ENCODE results near the gene VPS13D. TPM values are rescaled to one million over a fixed set of nuclear protein-coding genes. Genes with fewer than 3 reads are reported as not detected.

Gene VPS13D
- total RNA-seq, 4 donors from 2014 or later, result 60.9 to 91.6 (median 71.6) TPM

DNA sequence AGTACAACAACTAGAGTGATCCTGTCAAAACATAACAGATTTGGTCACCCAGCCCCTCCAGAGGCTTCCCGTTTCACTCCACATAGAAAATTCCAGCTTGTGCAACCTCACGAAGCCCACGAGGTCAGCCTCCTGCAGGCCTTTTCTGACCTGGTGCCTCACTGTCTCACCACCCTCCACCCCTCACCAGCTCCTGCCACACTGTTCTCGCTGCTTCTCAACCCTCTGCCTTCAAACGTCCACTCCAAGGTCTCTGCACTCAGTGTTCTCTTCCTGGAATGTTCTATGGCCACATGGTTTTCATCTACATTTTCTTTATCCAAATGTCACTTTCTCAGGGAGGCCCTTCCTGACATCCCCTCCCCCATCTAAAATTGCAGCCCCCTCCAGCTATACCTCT, 209.2 kb downstream of the VPS13D start:
- peak in 1 of 2 donors; percentile 6 for ATAC-seq
- Histone ChIP-seq H3K4me1 (peaks cover 24 to 51% of the 10 kb centered on the region in 2 donors), H3K27ac (peak overlapping the region in 3 of 4 donors; percentile 69 to 86 (median 79)), H3K27me3 (no peaks in the 10 kb centered on the region), H3K36me3 (no peaks in the 10 kb centered on the region), H3K9me3 (no peaks in the 10 kb centered on the region), H3K4me3 (no peak overlapping the region)
- DNase-seq, result no peak
- in situ Hi-C loops (cut with MboI; ENCODE audit: low sequenced_read_pairs in 4 of 4) (no loop called here), intact Hi-C loops (cut with DNase I; ENCODE audit: low total_unique reads) (no loop called here)
- TF ChIP-seq POLR2A (IDR thresholded peaks at IDR 0.05), result no peak
- TF ChIP-seq, protein P1, sequence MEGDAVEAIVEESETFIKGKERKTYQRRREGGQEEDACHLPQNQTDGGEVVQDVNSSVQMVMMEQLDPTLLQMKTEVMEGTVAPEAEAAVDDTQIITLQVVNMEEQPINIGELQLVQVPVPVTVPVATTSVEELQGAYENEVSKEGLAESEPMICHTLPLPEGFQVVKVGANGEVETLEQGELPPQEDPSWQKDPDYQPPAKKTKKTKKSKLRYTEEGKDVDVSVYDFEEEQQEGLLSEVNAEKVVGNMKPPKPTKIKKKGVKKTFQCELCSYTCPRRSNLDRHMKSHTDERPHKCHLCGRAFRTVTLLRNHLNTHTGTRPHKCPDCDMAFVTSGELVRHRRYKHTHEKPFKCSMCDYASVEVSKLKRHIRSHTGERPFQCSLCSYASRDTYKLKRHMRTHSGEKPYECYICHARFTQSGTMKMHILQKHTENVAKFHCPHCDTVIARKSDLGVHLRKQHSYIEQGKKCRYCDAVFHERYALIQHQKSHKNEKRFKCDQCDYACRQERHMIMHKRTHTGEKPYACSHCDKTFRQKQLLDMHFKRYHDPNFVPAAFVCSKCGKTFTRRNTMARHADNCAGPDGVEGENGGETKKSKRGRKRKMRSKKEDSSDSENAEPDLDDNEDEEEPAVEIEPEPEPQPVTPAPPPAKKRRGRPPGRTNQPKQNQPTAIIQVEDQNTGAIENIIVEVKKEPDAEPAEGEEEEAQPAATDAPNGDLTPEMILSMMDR (IDR thresholded peaks at IDR 0.05 in 4 of 5, conservative IDR thresholded peaks at IDR 0.05 in 1 of 5), result no peak

- Histone ChIP-seq H3K9me3 (no peaks in the 10 kb centered on the region), H3K4me3 (no peak overlapping the region), H3K4me1 (peaks cover 18 to 37% of the 10 kb centered on the region in 2 donors), H3K27ac (no peak overlapping the region), H3K36me3 (no peaks in the 10 kb centered on the region), H3K27me3 (no peaks in the 10 kb centered on the region)
- DNase-seq, result no peak
- TF ChIP-seq POLR2A (IDR thresholded peaks at IDR 0.05), result no peak
- TF ChIP-seq, protein P1 (IDR thresholded peaks at IDR 0.05 in 4 of 5, conservative IDR thresholded peaks at IDR 0.05 in 1 of 5), result no peak
- intact Hi-C loops (cut with DNase I; ENCODE audit: low total_unique reads), result no loop called here
- in situ Hi-C loops (cut with MboI; ENCODE audit: low sequenced_read_pairs in 4 of 4), result no loop called here
- ATAC-seq, result no peak
Observed at GRCh38 chr1:12441414-12442105, 211.7 kb downstream of the VPS13D start.

GRCh38 chr1:12442217-12442616, 212.4 kb downstream of the VPS13D start:
- DNase-seq (no peak), ATAC-seq (no peak)
- Histone ChIP-seq H3K27ac (no peak overlapping the region), H3K4me3 (no peak overlapping the region), H3K9me3 (no peaks in the 10 kb centered on the region), H3K27me3 (no peaks in the 10 kb centered on the region), H3K36me3 (no peaks in the 10 kb centered on the region), H3K4me1 (peaks cover 24 to 37% of the 10 kb centered on the region in 2 donors)
- intact Hi-C loops (cut with DNase I; ENCODE audit: low total_unique reads), result no loop called here
- no peak for TF ChIP-seq POLR2A (IDR thresholded peaks at IDR 0.05)
- TF ChIP-seq, protein P1 (IDR thresholded peaks at IDR 0.05 in 4 of 5, conservative IDR thresholded peaks at IDR 0.05 in 1 of 5), result no peak
- in situ Hi-C loops (cut with MboI; ENCODE audit: low sequenced_read_pairs in 4 of 4), result no loop called here

DNA sequence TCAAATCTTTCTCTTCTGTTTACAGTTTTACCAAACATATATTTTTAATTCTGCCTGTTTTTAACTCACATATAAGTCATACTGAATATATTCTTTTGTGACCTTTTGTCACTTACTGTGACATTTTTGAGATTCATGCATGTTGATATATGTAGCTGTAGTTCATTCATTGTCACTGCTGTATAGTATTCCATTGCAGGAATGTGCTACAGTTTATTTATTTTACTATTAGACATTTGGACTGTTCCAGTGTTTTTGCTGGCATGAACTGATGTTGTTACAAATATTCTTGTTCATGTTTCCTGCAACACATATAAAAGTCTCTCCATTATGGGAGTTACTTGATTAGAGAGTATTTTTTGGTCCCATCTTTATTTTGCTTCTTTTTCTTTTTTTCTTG, 213.3 kb downstream of the VPS13D start:
- intact Hi-C loops (cut with DNase I; ENCODE audit: low total_unique reads) (no loop called here), in situ Hi-C loops (cut with MboI; ENCODE audit: low sequenced_read_pairs in 4 of 4) (no loop called here)
- Histone ChIP-seq H3K4me3 (no peak overlapping the region), H3K9me3 (no peaks in the 10 kb centered on the region), H3K4me1 (peaks cover 34 to 40% of the 10 kb centered on the region in 2 donors), H3K27ac (no peak overlapping the region), H3K27me3 (no peaks in the 10 kb centered on the region), H3K36me3 (no peaks in the 10 kb centered on the region)
- ATAC-seq (no peak), DNase-seq (no peak)
- TF ChIP-seq, protein P1 (IDR thresholded peaks at IDR 0.05 in 4 of 5, conservative IDR thresholded peaks at IDR 0.05 in 1 of 5), result no peak
- TF ChIP-seq POLR2A (IDR thresholded peaks at IDR 0.05), result no peak
